GM12878 (cell line): Measurements from ENCODE around the gene TSPAN5. TPM values are rescaled to one million over a fixed set of nuclear protein-coding genes. Genes with fewer than 3 reads are reported as not detected.

Experiments
- ATAC-seq: fragments of 200-7000 bp; cut with Tn5 transposase; 3 replicates; pipeline ENCODE4 v1.9.1; 2020; ENCODE audit warnings: mild to moderate bottlenecking, moderate library complexity
- BruUV-seq: library from RNA; stranded (reverse); fragments of 400-500 nt; replicated peaks from 2 replicates; lab custom pipeline; 2021; lab: Mats Ljungman, UMichigan
- CTCF ChIA-PET: fragments of 300-600 bp; sonication (Branson Sonifier 250); formaldehyde crosslinking; extraction: SDS; loops from one replicate; lab custom pipeline; 2021; ENCODE audit warnings: inconsistent platforms; lab: Yijun Ruan, JAX
- POLR2A ChIA-PET: fragments of 350-600 bp; formaldehyde crosslinking; extraction: SDS; loops from one replicate; lab custom pipeline; 2021; ENCODE audit warnings: inconsistent platforms; lab: Charles Lee
- RAD21 ChIA-PET: fragments of 300-600 bp; sonication (Branson Sonifier 250); formaldehyde crosslinking; loops from one replicate; lab custom pipeline; 2023; ENCODE audit warnings: antibody characterized with exemption; ENCODE audit not compliant: unreplicated experiment; lab: Charles Lee
- SMC1A ChIA-PET: fragments of 300-600 bp; sonication (Branson Sonifier 250); formaldehyde crosslinking; loops from one replicate; lab custom pipeline; 2023; ENCODE audit not compliant: unreplicated experiment, uncharacterized antibody; lab: Charles Lee
- DNase-seq: peaks from one replicate; pipeline ENCODE4 v3.0.0-alpha.2; 2011; ENCODE audit warnings: low read depth, low spot score
- FAIRE-seq: peaks from 3 replicates; lab custom pipeline; 2011; peaks lifted over from hg19 to GRCh38; lab: Jason Lieb, UNC
- H2AFZ ChIP-seq: 2 replicates; pipeline ENCODE4 v1.6.0; 2011; ENCODE audit warnings: low read depth, low read length, control low read depth; ENCODE audit not compliant: control insufficient read depth
- H3K27ac ChIP-seq: 2 replicates; pipeline ENCODE4 v1.5.1; 2011; ENCODE audit warnings: control low read depth; ENCODE audit not compliant: control insufficient read depth, insufficient read depth
- H3K27me3 ChIP-seq, 2 experiments: replicated peaks in 1 of 2; 2 replicates each; pipeline versions ENCODE4 v1.6.0 to v1.6.1; 2011; ENCODE audit warnings: low read length in 1 of 2; ENCODE audit not compliant: control insufficient read depth in 2 of 2, insufficient read depth in 2 of 2
- H3K36me3 ChIP-seq, 2 experiments: 2 replicates each; pipeline ENCODE4 v1.5.1; 2011; ENCODE audit warnings: low read length in 1 of 2; ENCODE audit not compliant: control insufficient read depth in 2 of 2, insufficient read depth in 2 of 2
- H3K4me1 ChIP-seq: 2 replicates; pipeline ENCODE4 v1.6.1; 2011; ENCODE audit warnings: mild to moderate bottlenecking, low read length, moderate library complexity, mixed read lengths; ENCODE audit not compliant: control insufficient read depth, insufficient read depth
- H3K4me2 ChIP-seq: 2 replicates; pipeline ENCODE4 v1.6.0; 2011; ENCODE audit warnings: control low read depth; ENCODE audit not compliant: control insufficient read depth, insufficient read depth
- H3K4me3 ChIP-seq: fragments of 200-600 bp; sonication (generic); 2 replicates; pipeline ENCODE4 v1.5.1; 2016
- H3K79me2 ChIP-seq: 2 replicates; pipeline ENCODE4 v1.6.0; 2011; ENCODE audit warnings: low read length; ENCODE audit not compliant: control insufficient read depth, insufficient read depth
- H3K9ac ChIP-seq: 2 replicates; pipeline ENCODE4 v1.8.0; 2011; ENCODE audit warnings: low read length, control low read depth, mixed read lengths; ENCODE audit not compliant: control insufficient read depth, insufficient read depth
- H3K9me3 ChIP-seq: replicated peaks from 3 replicates; pipeline ENCODE4 v1.5.1; 2011; ENCODE audit warnings: mild to moderate bottlenecking, low read length; ENCODE audit not compliant: control insufficient read depth, insufficient read depth
- H4K20me1 ChIP-seq: 2 replicates; pipeline ENCODE4 v1.6.0; 2011; ENCODE audit not compliant: control insufficient read depth, insufficient read depth
- BACH1 ChIP-seq: fragments of 450-650 bp; IDR thresholded peaks from 2 replicates; pipeline ENCODE4 v1.6.1; 2017; ENCODE audit warnings: mild to moderate bottlenecking, borderline replicate concordance
- CUX1 ChIP-seq: IDR thresholded peaks from 2 replicates; pipeline ENCODE4 v1.6.1; 2012; ENCODE audit warnings: improper control_type of control experiment, low read depth, low read length; ENCODE audit not compliant: insufficient replicate concordance
- EGR1 ChIP-seq, 2 experiments: IDR thresholded peaks; 1 replicate in 1 of 2; 2 replicates in 1 of 2; pipeline ENCODE4 v1.6.1; 2011 to 2012; ENCODE audit warnings: low read depth in 2 of 2, low read length in 2 of 2, borderline replicate concordance in 1 of 2, mild to moderate bottlenecking in 1 of 2, moderate library complexity in 1 of 2
- EP300 ChIP-seq, 2 experiments: fragments of 150-350 bp in 1 of 2; IDR thresholded peaks; 2 replicates each; pipeline ENCODE4 v1.6.1; 2011 to 2012; ENCODE audit warnings: low read depth in 2 of 2, low read length in 2 of 2, borderline replicate concordance in 1 of 2, improper control_type of control experiment in 1 of 2, inconsistent platforms in 1 of 2; ENCODE audit not compliant: control insufficient read depth in 1 of 2
- EZH2 ChIP-seq: IDR thresholded peaks from 2 replicates; pipeline ENCODE4 v1.6.1; 2012; ENCODE audit warnings: low read depth, mild to moderate bottlenecking, control low read depth, inconsistent platforms, low read length, borderline replicate concordance; ENCODE audit not compliant: control insufficient read depth
- IKZF1 ChIP-seq: fragments of 450-650 bp; conservative IDR thresholded peaks from 2 replicates; pipeline ENCODE4 v1.6.1; 2017; ENCODE audit warnings: antibody characterized with exemption, mild to moderate bottlenecking
- JUND ChIP-seq: IDR thresholded peaks from 2 replicates; pipeline ENCODE4 v1.6.1; 2012; ENCODE audit warnings: low read depth, mild to moderate bottlenecking, low read length, improper control_type of control experiment, moderate library complexity
- KDM1A ChIP-seq: fragments of 200-600 bp; sonication (generic); IDR thresholded peaks from 2 replicates; pipeline ENCODE4 v1.6.1; 2016; ENCODE audit warnings: borderline replicate concordance
- MYB ChIP-seq: fragments of 150-350 bp; IDR thresholded peaks from 2 replicates; pipeline ENCODE4 v1.6.1; 2014; ENCODE audit warnings: mild to moderate bottlenecking, low read depth, low read length, borderline replicate concordance
- NFXL1 ChIP-seq: fragments of 450-650 bp; IDR thresholded peaks from 2 replicates; pipeline ENCODE4 v1.6.1; 2017; ENCODE audit warnings: antibody characterized with exemption, mild to moderate bottlenecking, borderline replicate concordance
- PAX8 ChIP-seq: fragments of 450-650 bp; IDR thresholded peaks from 2 replicates; pipeline ENCODE4 v1.6.1; 2017; ENCODE audit warnings: mild to moderate bottlenecking, moderate library complexity
- POU2F2 ChIP-seq: IDR thresholded peaks from 3 replicates; pipeline ENCODE4 v1.6.1; 2011; ENCODE audit warnings: low read depth, mild to moderate bottlenecking, low read length, borderline replicate concordance
- ZBTB40 ChIP-seq: fragments of 450-650 bp; IDR thresholded peaks from 2 replicates; pipeline ENCODE4 v1.6.1; 2016; ENCODE audit warnings: mild to moderate bottlenecking, moderate library complexity, borderline replicate concordance
- ZNF24 ChIP-seq: fragments of 450-650 bp; IDR thresholded peaks from 2 replicates; pipeline ENCODE4 v1.6.1; 2017; ENCODE audit warnings: antibody characterized with exemption, mild to moderate bottlenecking
- WGBS: methylation state at CpG from one replicate; pipeline ENCODE4 v1.1.6; 2016; ENCODE audit warnings: low lambda C conversion rate; ENCODE audit not compliant: insufficient replicate concordance, insufficient coverage; ENCODE audit errors: missing lambda C conversion rate; 5-methylcytosine and 5-hydroxymethylcytosine counted together
- in situ Hi-C: fragments of 300-500 bp; cut with MboI; formaldehyde crosslinking; loops from 9 replicates; pipeline ENCODE4 v1.14.3; 2018; ENCODE audit warnings: mixed read lengths
- intact Hi-C: fragments of 100-400 bp; cut with micrococcal nuclease; formaldehyde crosslinking; loops from one replicate; pipeline ENCODE4 v1.14.2; 2022; ENCODE audit not compliant: unreplicated experiment
- polyA plus RNA-seq, 11 experiments: library from polyadenylated mRNA; depleted of rRNA in 4 of 11; unstranded in 6 of 11; stranded (reverse) in 5 of 11; fragments of >200 nt; fragmentation: Nextera tagmentation in 4 of 11; fragmentation: Illumina TruSeq in 1 of 11; extraction: Ambion mirVana in 4 of 11; extraction: Trizol in 1 of 11; gene quantifications; 1 replicate in 1 of 11; 2 replicates in 10 of 11; pipeline versions ENCODE4 v1.2.1 to v1.2.3, GENCODE V29; 2011 to 2016; ENCODE audit warnings: inconsistent platforms in 2 of 11, missing spikeins in 2 of 11, low read depth in 1 of 11
- total RNA-seq, 4 experiments: library from RNA; depleted of rRNA in 3 of 4; stranded (reverse); fragments of >200 nt in 3 of 4; fragmentation: Illumina TruSeq in 1 of 4; extraction: Trizol in 1 of 4; gene quantifications; 2 replicates each; pipeline versions ENCODE4 v1.2.1 to v1.2.3, GENCODE V29; 2013 to 2021

TSPAN5 gene
- total and polyA plus RNA-seq, 10 of the 15 experiments (the other 5 are each of a cell fraction or from before 2014, with no cell fraction given) = 0.09 to 8.2 (median 0.27) TPM

GRCh38 chr4:98444371-98444770 is 214.0 kb downstream of the TSPAN5 start (continued):
- TF ChIP-seq ZBTB40 (no peak), NFXL1 (no peak), MYB (no peak)

- 100% methylated on average over 6 of the region's 6 CpGs for WGBS
- ChIA-PET RAD21 (no interaction called here), CTCF (interaction anchor here (0.6 kb wide), 1 partner anchor 34 kb away, joined by 3 read pairs; no protein-coding TSS in a partner anchor), SMC1A (no interaction called here), POLR2A (no interaction called here)
- no peaks in the 10 kb centered on the region for H3K27me3 ChIP-seq
- H3K4me3 ChIP-seq = no peak overlapping the region
- no peaks in the 10 kb centered on the region for H3K4me1 ChIP-seq
- FAIRE-seq (no peak), DNase-seq (no peak), ATAC-seq (no peak)
- H3K36me3 ChIP-seq = no peaks in the 10 kb centered on the region; a peak in 1 of 4 replicates
- H3K27ac ChIP-seq = no peak overlapping the region
- H3K9me3 ChIP-seq = no peaks in the 10 kb centered on the region
- H3K4me2 ChIP-seq = no peak overlapping the region
- H2AFZ ChIP-seq = no peak overlapping the region
- intact Hi-C loops = no loop called here
- no peaks in the 10 kb centered on the region for H4K20me1 ChIP-seq
- TF ChIP-seq BACH1 (no peak), EZH2 (no peak), EGR1 (IDR thresholded peaks at IDR 0.05; ENCODE audit: borderline replicate concordance in 1 of 2, low read depth in 2 of 2, low read length in 2 of 2) (no peak), PAX8 (no peak), JUND (no peak), IKZF1 (no peak), EP300 (IDR thresholded peaks at IDR 0.05; ENCODE audit: borderline replicate concordance in 1 of 2, control insufficient read depth in 1 of 2, low read depth in 2 of 2, low read length in 2 of 2) (no peak), KDM1A (no peak), ZNF24 (no peak), POU2F2 (no peak), CUX1 (no peak)
- BruUV-seq = no TSS peak
- no peaks in the 10 kb centered on the region for H3K79me2 ChIP-seq
- in situ Hi-C loops = no loop called here
- no peak overlapping the region for H3K9ac ChIP-seq
Observed at GRCh38 chr4:98434816-98435215, 223.6 kb downstream of the TSPAN5 start.
